GM12892 (cell line): Measurements from ENCODE around the gene PEPD.

ENCODE experiments used
- POLR2A ChIP-seq: IDR thresholded peaks from 2 replicates; pipeline ENCODE4 v1.6.1; 2011; ENCODE audit warnings: low read depth, low read length, control low read depth
- POLR2AphosphoS5 ChIP-seq: IDR thresholded peaks from 2 replicates; pipeline ENCODE4 v1.6.1; 2011; ENCODE audit warnings: low read depth, low read length, control low read depth
- TAF1 ChIP-seq: IDR thresholded peaks from 2 replicates; pipeline ENCODE4 v1.6.1; 2011; ENCODE audit warnings: low read depth, mild to moderate bottlenecking, control low read depth, low read length, borderline replicate concordance

GRCh38 chr19:33366897-33367296 is 154.7 kb downstream of the PEPD start:
- TF ChIP-seq POLR2A: no peak
- TF ChIP-seq TAF1: no peak
- no peak for TF ChIP-seq POLR2AphosphoS5
